Activated T-cell treated with anti-CD3 and anti-CD28 coated beads, Interleukin-2, amount 50 U/mL, for 4 hours (primary cell): ENCODE measurements around the gene KRTAP4-7. TPM values are rescaled to one million over a fixed set of nuclear protein-coding genes. Genes with fewer than 3 reads are reported as not detected.

Source experiments
- total RNA-seq, 3 donors: library from RNA; stranded (reverse); gene quantifications; one replicate each; pipeline ENCODE4 v1.2.1, GENCODE V29; 2021

Gene KRTAP4-7
- total RNA-seq, 3 donors from 2014 or later, result not detected

Other genes starting within 250 kb of the KRTAP4-7 start
- gene KRT12, start 216.9 kb upstream of the KRTAP4-7 start, total RNA-seq, result not detected
- gene KRT20, start 198.9 kb upstream of the KRTAP4-7 start, total RNA-seq, result under 1 TPM; 0.19 to 0.30 (median 0.21) TPM
- gene KRT23, start 146.5 kb upstream of the KRTAP4-7 start, total RNA-seq, result not detected
- gene KRT39, start 117.2 kb upstream of the KRTAP4-7 start, total RNA-seq, result not detected
- gene KRT40, start 99.8 kb upstream of the KRTAP4-7 start, total RNA-seq, result not detected
- not detected for gene KRTAP3-3, start 90.0 kb upstream of the KRTAP4-7 start, total RNA-seq
- gene KRTAP3-2, start 84.2 kb upstream of the KRTAP4-7 start, total RNA-seq, result not detected
- not detected for gene KRTAP3-1, start 75.0 kb upstream of the KRTAP4-7 start, total RNA-seq
- not detected for gene KRTAP1-5, start 56.9 kb upstream of the KRTAP4-7 start, total RNA-seq
- not detected for gene KRTAP1-4, start 54.0 kb upstream of the KRTAP4-7 start, total RNA-seq
- not detected for gene KRTAP1-3, start 49.3 kb upstream of the KRTAP4-7 start, total RNA-seq
- gene KRTAP1-1, start 42.7 kb upstream of the KRTAP4-7 start, total RNA-seq, result not detected
- gene KRTAP2-1, start 36.8 kb upstream of the KRTAP4-7 start, total RNA-seq, result not detected
- not detected for gene KRTAP2-2, start 28.9 kb upstream of the KRTAP4-7 start, total RNA-seq
- gene KRTAP2-3, start 24.0 kb upstream of the KRTAP4-7 start, total RNA-seq, result not detected
- gene KRTAP2-4, start 18.3 kb upstream of the KRTAP4-7 start, total RNA-seq, result not detected
- gene KRTAP4-8, start 14.0 kb downstream of the KRTAP4-7 start, total RNA-seq, result not detected
- not detected for gene KRTAP4-16, start 18.1 kb downstream of the KRTAP4-7 start, total RNA-seq
- not detected for gene KRTAP4-9, start 21.2 kb downstream of the KRTAP4-7 start, total RNA-seq
- gene KRTAP4-11, start 34.2 kb downstream of the KRTAP4-7 start, total RNA-seq, result not detected
- not detected for gene KRTAP4-12, start 40.0 kb downstream of the KRTAP4-7 start, total RNA-seq
- gene KRTAP4-6, start 56.4 kb downstream of the KRTAP4-7 start, total RNA-seq, result not detected
- gene KRTAP4-5, start 65.7 kb downstream of the KRTAP4-7 start, total RNA-seq, result not detected
- gene KRTAP4-4, start 76.6 kb downstream of the KRTAP4-7 start, total RNA-seq, result not detected
- gene KRTAP4-3, start 84.1 kb downstream of the KRTAP4-7 start, total RNA-seq, result not detected
- not detected for gene KRTAP4-2, start 94.1 kb downstream of the KRTAP4-7 start, total RNA-seq
- not detected for gene KRTAP4-1, start 100.8 kb downstream of the KRTAP4-7 start, total RNA-seq
- gene KRTAP9-1, start 105.7 kb downstream of the KRTAP4-7 start, total RNA-seq, result not detected
- gene KRTAP9-2, start 142.5 kb downstream of the KRTAP4-7 start, total RNA-seq, result not detected
- not detected for gene KRTAP9-3, start 148.3 kb downstream of the KRTAP4-7 start, total RNA-seq
- not detected for gene KRTAP9-8, start 153.8 kb downstream of the KRTAP4-7 start, total RNA-seq
- gene KRTAP9-4, start 165.5 kb downstream of the KRTAP4-7 start, total RNA-seq, result not detected
- gene KRTAP9-9, start 171.2 kb downstream of the KRTAP4-7 start, total RNA-seq, result not detected
- not detected for gene KRTAP9-6, start 181.2 kb downstream of the KRTAP4-7 start, total RNA-seq
- gene KRTAP9-7, start 191.5 kb downstream of the KRTAP4-7 start, total RNA-seq, result not detected
- not detected for gene KRTAP29-1, start 218.7 kb downstream of the KRTAP4-7 start, total RNA-seq
- gene KRTAP16-1, start 225.2 kb downstream of the KRTAP4-7 start, total RNA-seq, result not detected
- gene KRTAP17-1, start 231.6 kb downstream of the KRTAP4-7 start, total RNA-seq, result not detected